GM20000 (cell line): ENCODE results near the gene PTPRH.

Source experiments
- DNase-seq: peaks from one replicate; pipeline ENCODE4 v3.0.0; 2012; ENCODE audit warnings: low spot score
- CTCF ChIP-seq: IDR thresholded peaks from 2 replicates; pipeline ENCODE4 v1.5.1; 2012; ENCODE audit warnings: mild to moderate bottlenecking, control low read depth; ENCODE audit errors: extremely low read depth, missing control alignments

Gene PTPRH

GRCh38 chr19:55224038-55224665 lies 14.9 kb upstream of the PTPRH start:
- TF ChIP-seq CTCF: no peak
- peak; percentile 19 for DNase-seq

GRCh38 chr19:55223291-55224037 lies 14.2 kb upstream of the PTPRH start:
- peak; percentile 14 for DNase-seq
- no peak for TF ChIP-seq CTCF

GRCh38 chr19:55220525-55220924 lies 11.2 kb upstream of the PTPRH start:
- no peak for DNase-seq
- TF ChIP-seq CTCF: no peak

GRCh38 chr19:55216461-55217198 lies 7.3 kb upstream of the PTPRH start:
- TF ChIP-seq CTCF: no peak
- DNase-seq: peak; percentile 68

- no peak for TF ChIP-seq CTCF
- no peak for DNase-seq
These were observed 4.2 kb upstream of the PTPRH start for GRCh38 chr19:55213547-55213946.

- peak; percentile 10 for TF ChIP-seq CTCF
- no peak for DNase-seq
These were observed 3.1 kb upstream of the PTPRH start for GRCh38 chr19:55212447-55212846.
